H9 (cell line): ENCODE measurements around the gene HCN2. TPM values are rescaled to one million over a fixed set of nuclear protein-coding genes. Genes with fewer than 3 reads are reported as not detected.

Experiments
- DNase-seq: peaks from one replicate; pipeline ENCODE4 v3.0.0-alpha.2; 2017
- H2AFZ ChIP-seq: one replicate; pipeline ENCODE4 v1.6.1; 2013; ENCODE audit warnings: mild to moderate bottlenecking, low read length, control low read depth, moderate library complexity
- H2AK5ac ChIP-seq: 2 replicates; pipeline ENCODE4 v1.6.1; 2013; ENCODE audit warnings: low read length, control low read depth, mixed read lengths; ENCODE audit not compliant: insufficient read length
- H2BK120ac ChIP-seq: one replicate; pipeline ENCODE4 v1.6.1; 2013; ENCODE audit warnings: low read depth, mild to moderate bottlenecking, low read length, control low read depth, inconsistent platforms; ENCODE audit not compliant: poor library complexity, severe bottlenecking
- H2BK12ac ChIP-seq: 2 replicates; pipeline ENCODE4 v1.6.1; 2013; ENCODE audit warnings: low read length, control low read depth, mixed read lengths, low read depth; ENCODE audit not compliant: insufficient read length
- H2BK15ac ChIP-seq: 2 replicates; pipeline ENCODE4 v1.6.1; 2013; ENCODE audit warnings: low read depth, low read length, control low read depth
- H2BK20ac ChIP-seq: one replicate; pipeline ENCODE4 v1.6.1; 2013; ENCODE audit warnings: low read depth, mild to moderate bottlenecking, low read length, control low read depth, inconsistent platforms; ENCODE audit not compliant: poor library complexity, severe bottlenecking
- H2BK5ac ChIP-seq: 2 replicates; pipeline ENCODE4 v1.6.1; 2013; ENCODE audit warnings: low read length, control low read depth, mixed read lengths; ENCODE audit not compliant: insufficient read length
- H3K14ac ChIP-seq: 2 replicates; pipeline ENCODE4 v1.6.1; 2013; ENCODE audit warnings: low read length, control low read depth; ENCODE audit not compliant: insufficient read depth
- H3K18ac ChIP-seq: 2 replicates; pipeline ENCODE4 v1.6.1; 2013; ENCODE audit warnings: low read depth, mild to moderate bottlenecking, mixed read lengths, low read length, control low read depth; ENCODE audit not compliant: insufficient read length
- H3K23ac ChIP-seq: 2 replicates; pipeline ENCODE4 v1.6.1; 2013; ENCODE audit warnings: low read length, control low read depth, mixed read lengths, low read depth; ENCODE audit not compliant: insufficient read length
- H3K23me2 ChIP-seq: 2 replicates; pipeline ENCODE4 v1.6.1; 2013; ENCODE audit warnings: low read depth, mild to moderate bottlenecking, mixed read lengths, low read length, control low read depth; ENCODE audit not compliant: insufficient read length, poor library complexity, severe bottlenecking
- H3K27ac ChIP-seq: 2 replicates; pipeline ENCODE4 v1.5.1; 2013; ENCODE audit warnings: low read length, control low read depth, mixed read lengths, low read depth; ENCODE audit not compliant: insufficient read length
- H3K27me3 ChIP-seq: 2 replicates; pipeline ENCODE4 v1.6.1; 2013; ENCODE audit warnings: low read length, control low read depth, inconsistent platforms; ENCODE audit not compliant: insufficient read depth
- H3K4ac ChIP-seq: 2 replicates; pipeline ENCODE4 v1.6.1; 2013; ENCODE audit warnings: low read depth, mild to moderate bottlenecking, control low read depth, inconsistent platforms, low read length, moderate library complexity
- H3K4me1 ChIP-seq: 2 replicates; pipeline ENCODE4 v1.6.1; 2013; ENCODE audit warnings: low read length, control low read depth, inconsistent platforms; ENCODE audit not compliant: insufficient read depth
- H3K4me2 ChIP-seq: 2 replicates; pipeline ENCODE4 v1.6.1; 2013; ENCODE audit warnings: low read length, control low read depth, mixed read lengths; ENCODE audit not compliant: insufficient read length, insufficient read depth
- H3K56ac ChIP-seq: 2 replicates; pipeline ENCODE4 v1.6.1; 2013; ENCODE audit warnings: low read depth, mild to moderate bottlenecking, mixed read lengths, low read length, control low read depth; ENCODE audit not compliant: insufficient read length
- H3K79me1 ChIP-seq: 2 replicates; pipeline ENCODE4 v1.6.1; 2013; ENCODE audit warnings: low read depth, mild to moderate bottlenecking, moderate library complexity, low read length, control low read depth, inconsistent platforms; ENCODE audit not compliant: insufficient read depth, poor library complexity, severe bottlenecking
- H3K79me2 ChIP-seq: 2 replicates; pipeline ENCODE4 v1.6.1; 2013; ENCODE audit warnings: low read length, control low read depth, inconsistent platforms; ENCODE audit not compliant: insufficient read depth
- H3K9ac ChIP-seq: 2 replicates; pipeline ENCODE4 v1.6.1; 2013; ENCODE audit warnings: low read length, control low read depth, mixed read lengths; ENCODE audit not compliant: insufficient read length; ENCODE audit errors: extremely low read depth
- H3K9me3 ChIP-seq: one replicate; pipeline ENCODE4 v1.6.1; 2013; ENCODE audit warnings: low read depth, low read length, inconsistent platforms; ENCODE audit not compliant: control insufficient read depth
- H3T11ph ChIP-seq: one replicate; pipeline ENCODE4 v1.6.1; 2013; ENCODE audit warnings: mild to moderate bottlenecking, low read length, control low read depth, inconsistent platforms
- H4K20me1 ChIP-seq: one replicate; pipeline ENCODE4 v1.6.1; 2013; ENCODE audit not compliant: control insufficient read depth, insufficient read length, insufficient read depth
- H4K5ac ChIP-seq: 2 replicates; pipeline ENCODE4 v1.6.1; 2013; ENCODE audit warnings: low read depth, mild to moderate bottlenecking, mixed read lengths, low read length, control low read depth; ENCODE audit not compliant: insufficient read length
- H4K8ac ChIP-seq: replicated peaks from 2 replicates; pipeline ENCODE4 v1.6.1; 2013; ENCODE audit warnings: low read length, control low read depth, mixed read lengths, low read depth; ENCODE audit not compliant: insufficient read length
- H4K91ac ChIP-seq: 2 replicates; pipeline ENCODE4 v1.6.1; 2013; ENCODE audit warnings: low read depth, mild to moderate bottlenecking, moderate library complexity, mixed read lengths, low read length, control low read depth; ENCODE audit not compliant: insufficient read length
- H3K27ac Mint-ChIP-seq, 3 experiments: 2 replicates in 2 of 3; 3 replicates in 1 of 3; pipeline ENCODE4 v1.8.0; 2020 to 2021; ENCODE audit warnings: mixed read lengths in 3 of 3, mild to moderate bottlenecking in 1 of 3, moderate library complexity in 1 of 3
- H3K27me3 Mint-ChIP-seq: 2 replicates; pipeline ENCODE4 v1.8.0; 2021; ENCODE audit warnings: low read depth, mild to moderate bottlenecking, moderate library complexity, mixed read lengths
- H3K36me3 Mint-ChIP-seq, 3 experiments: 2 replicates in 2 of 3; 3 replicates in 1 of 3; pipeline ENCODE4 v1.8.0; 2020 to 2021; ENCODE audit warnings: low read depth in 3 of 3, mixed read lengths in 3 of 3; ENCODE audit not compliant: insufficient read depth in 1 of 3
- H3K4me1 Mint-ChIP-seq, 2 experiments: 2 replicates each; pipeline ENCODE4 v1.8.0; 2020; ENCODE audit warnings: mixed read lengths in 2 of 2
- H3K4me3 Mint-ChIP-seq, 2 experiments: 2 replicates in 1 of 2; 3 replicates in 1 of 2; pipeline ENCODE4 v1.8.0; 2020 to 2021; ENCODE audit warnings: mild to moderate bottlenecking in 2 of 2, mixed read lengths in 2 of 2, moderate library complexity in 1 of 2
- H3K9me3 Mint-ChIP-seq, 2 experiments: 2 replicates in 1 of 2; 3 replicates in 1 of 2; pipeline ENCODE4 v1.8.0; 2020; ENCODE audit warnings: mild to moderate bottlenecking in 2 of 2, mixed read lengths in 2 of 2, moderate library complexity in 1 of 2
- WGBS: extraction: QIAGEN DNeasy Blood & Tissue Kit; methylation state at CpG from one replicate; pipeline ENCODE4 v1.1.7; 2013; ENCODE audit warnings: missing lambda C conversion rate, low lambda C conversion rate, mixed read lengths; ENCODE audit not compliant: insufficient read length; ENCODE audit errors: extremely low coverage; 5-methylcytosine and 5-hydroxymethylcytosine counted together
- total RNA-seq: library from RNA; stranded (reverse); gene quantifications from 2 replicates; pipeline ENCODE4 v1.2.1, GENCODE V29; 2021
- TF ChIP-seq, protein P1 (sequence below): fragments of 200-600 bp; sonication (generic); conservative IDR thresholded peaks from 3 replicates; pipeline ENCODE4 v1.8.0; 2021; ENCODE audit warnings: antibody characterized with exemption, mild to moderate bottlenecking

HCN2 gene
- total RNA-seq, 1 experiment from 2014 or later: 3.7 TPM

DNA sequence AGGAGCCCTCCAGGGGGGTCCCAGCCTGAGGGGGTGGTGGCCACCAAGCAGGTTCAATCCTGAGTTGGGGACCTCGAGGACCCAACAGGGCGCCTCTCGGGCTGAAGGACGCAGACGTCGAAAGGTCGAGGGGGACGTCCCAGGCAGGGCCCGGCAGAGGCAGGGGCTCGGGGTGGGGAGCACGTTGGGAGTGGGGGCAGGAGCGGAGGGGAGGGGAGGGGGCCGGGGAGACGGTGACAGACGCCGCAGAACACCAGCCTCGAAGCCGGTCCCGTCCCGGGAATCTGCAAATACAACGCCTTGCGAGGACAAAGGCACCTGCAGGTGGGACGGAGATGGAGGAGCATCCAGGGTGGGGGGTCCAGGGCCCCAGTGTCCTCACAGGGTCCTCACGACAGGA lies 54.1 kb downstream of the HCN2 start:
- Histone ChIP-seq H4K20me1 (no peaks in the 10 kb centered on the region), H4K91ac (no peak overlapping the region), H4K5ac (no peak overlapping the region), H3K4ac (no peak overlapping the region), H2BK12ac (no peak overlapping the region), H3K27ac (no peak overlapping the region), H3K79me2 (no peaks in the 10 kb centered on the region), H3K4me2 (no peak overlapping the region), H2BK20ac (no peak overlapping the region), H2AK5ac (no peak overlapping the region), H3K18ac (no peak overlapping the region), H2BK15ac (no peak overlapping the region), H3K27me3 (no peaks in the 10 kb centered on the region), H3T11ph (no peak overlapping the region), H3K9ac (no peak overlapping the region), H3K23me2 (no peaks in the 10 kb centered on the region), H4K8ac (no peak overlapping the region), H2AFZ (no peak overlapping the region), H3K56ac (no peak overlapping the region), H3K23ac (no peak overlapping the region), H3K4me1 (no peaks in the 10 kb centered on the region), H2BK5ac (no peak overlapping the region), H2BK120ac (no peak overlapping the region), H3K9me3 (no peaks in the 10 kb centered on the region), H3K79me1 (no peaks in the 10 kb centered on the region), H3K14ac (no peak overlapping the region)
- no peak overlapping the region; a peak in 1 of 5 replicates for H3K4me3 Mint-ChIP-seq
- TF ChIP-seq, protein P1, sequence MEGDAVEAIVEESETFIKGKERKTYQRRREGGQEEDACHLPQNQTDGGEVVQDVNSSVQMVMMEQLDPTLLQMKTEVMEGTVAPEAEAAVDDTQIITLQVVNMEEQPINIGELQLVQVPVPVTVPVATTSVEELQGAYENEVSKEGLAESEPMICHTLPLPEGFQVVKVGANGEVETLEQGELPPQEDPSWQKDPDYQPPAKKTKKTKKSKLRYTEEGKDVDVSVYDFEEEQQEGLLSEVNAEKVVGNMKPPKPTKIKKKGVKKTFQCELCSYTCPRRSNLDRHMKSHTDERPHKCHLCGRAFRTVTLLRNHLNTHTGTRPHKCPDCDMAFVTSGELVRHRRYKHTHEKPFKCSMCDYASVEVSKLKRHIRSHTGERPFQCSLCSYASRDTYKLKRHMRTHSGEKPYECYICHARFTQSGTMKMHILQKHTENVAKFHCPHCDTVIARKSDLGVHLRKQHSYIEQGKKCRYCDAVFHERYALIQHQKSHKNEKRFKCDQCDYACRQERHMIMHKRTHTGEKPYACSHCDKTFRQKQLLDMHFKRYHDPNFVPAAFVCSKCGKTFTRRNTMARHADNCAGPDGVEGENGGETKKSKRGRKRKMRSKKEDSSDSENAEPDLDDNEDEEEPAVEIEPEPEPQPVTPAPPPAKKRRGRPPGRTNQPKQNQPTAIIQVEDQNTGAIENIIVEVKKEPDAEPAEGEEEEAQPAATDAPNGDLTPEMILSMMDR: no peak
- H3K36me3 Mint-ChIP-seq: peaks cover 9 to 26% (median 11%) of the 10 kb centered on the region in 3 experiments
- peaks cover 4 to 5% of the 10 kb centered on the region in 2 experiments; a peak in 3 of 4 replicates for H3K4me1 Mint-ChIP-seq
- no peak for DNase-seq
- no CpG with 5 or more reads among the region's 24 CpGs for WGBS
- H3K27me3 Mint-ChIP-seq: peaks cover 7% of the 10 kb centered on the region
- H3K27ac Mint-ChIP-seq: no peak overlapping the region
- no peaks in the 10 kb centered on the region for H3K9me3 Mint-ChIP-seq
